ENCODE data around the gene ZNF587. TPM values are rescaled to one million over a fixed set of nuclear protein-coding genes. Genes with fewer than 3 reads are reported as not detected.

The ZNF587 gene
- total RNA-seq, 2 donors from 2014 or later = 13.7 to 20.1 TPM

Other genes with a start within 250 kb of the ZNF587 start
- 1 to 10 TPM in 1 of 2 donors, under 1 TPM in 1; 0.78 to 2.6 TPM for gene ZNF530, start 250.0 kb upstream of the ZNF587 start, total RNA-seq
- gene ZNF134, start 235.6 kb upstream of the ZNF587 start, total RNA-seq = 10 to 100 TPM in 1 of 2 donors, 1 to 10 TPM in 1; 6.6 to 10.9 TPM
- gene ZNF211, start 216.7 kb upstream of the ZNF587 start, total RNA-seq = 1 to 10 TPM; 3.6 to 9.9 TPM
- not detected for gene ZSCAN4, start 180.9 kb upstream of the ZNF587 start, total RNA-seq
- 1 to 10 TPM; 2.3 to 2.9 TPM for gene ZNF551, start 167.9 kb upstream of the ZNF587 start, total RNA-seq
- 1 to 10 TPM; 2.1 to 2.6 TPM for gene ZNF154, start 140.7 kb upstream of the ZNF587 start, total RNA-seq
- 1 to 10 TPM; 2.1 to 3.3 TPM for gene ZNF671, start 122.2 kb upstream of the ZNF587 start, total RNA-seq
- gene ZNF776, start 103.0 kb upstream of the ZNF587 start, total RNA-seq = 1 to 10 TPM; 4.3 to 8.8 TPM
- gene ZNF586, start 80.2 kb upstream of the ZNF587 start, total RNA-seq = 10 to 100 TPM in 1 of 2 donors, 1 to 10 TPM in 1; 4.2 to 33.6 TPM
- gene ZNF552, start 34.9 kb upstream of the ZNF587 start, total RNA-seq = 10 to 100 TPM in 1 of 2 donors, 1 to 10 TPM in 1; 9.6 to 71.5 TPM
- gene ZNF587B, start 19.6 kb upstream of the ZNF587 start, total RNA-seq = 10 to 100 TPM; 18.7 to 36.6 TPM
- 10 to 100 TPM in 1 of 2 donors, 1 to 10 TPM in 1; 6.5 to 30.7 TPM for gene ZNF814, start 39.2 kb downstream of the ZNF587 start, total RNA-seq
- gene ZNF417, start 66.7 kb downstream of the ZNF587 start, total RNA-seq = 1 to 10 TPM; 7.3 to 7.6 TPM
- gene ZNF418, start 85.5 kb downstream of the ZNF587 start, total RNA-seq = 10 to 100 TPM in 1 of 2 donors, 1 to 10 TPM in 1; 2.6 to 15.3 TPM
- 1 to 10 TPM; 3.6 to 6.9 TPM for gene ZNF256, start 97.8 kb downstream of the ZNF587 start, total RNA-seq
- 1 to 10 TPM in 1 of 2 donors, not detected in 1; 1.3 TPM for gene C19orf18, start 124.7 kb downstream of the ZNF587 start, total RNA-seq
- 10 to 100 TPM; 11.7 to 21.4 TPM for gene ZNF606, start 153.0 kb downstream of the ZNF587 start, total RNA-seq
- not detected for gene ZSCAN1, start 184.2 kb downstream of the ZNF587 start, total RNA-seq
- gene ZNF135, start 209.4 kb downstream of the ZNF587 start, total RNA-seq = 1 to 10 TPM; 3.9 to 4.9 TPM
- 10 to 100 TPM; 37.4 to 43.2 TPM for gene ZSCAN18, start 248.4 kb downstream of the ZNF587 start, total RNA-seq

Measured in body of pancreas (tissue), 2 donors.